HT1080 (cell line): Measurements from ENCODE around the gene ELMO2. TPM values are rescaled to one million over a fixed set of nuclear protein-coding genes. Genes with fewer than 3 reads are reported as not detected.

Experiments used
- DNase-seq: peaks from one replicate; pipeline ENCODE4 v3.0.0-alpha.2; 2015; ENCODE audit warnings: low read depth
- total RNA-seq: library from RNA; depleted of rRNA; stranded (reverse); fragments of >200 nt; shearing (Covaris generic); gene quantifications from 2 replicates; pipeline ENCODE4 v1.2.3, GENCODE V29; 2014

ELMO2 gene
- total RNA-seq, 1 experiment from 2014 or later, result 24.3 TPM

DNA sequence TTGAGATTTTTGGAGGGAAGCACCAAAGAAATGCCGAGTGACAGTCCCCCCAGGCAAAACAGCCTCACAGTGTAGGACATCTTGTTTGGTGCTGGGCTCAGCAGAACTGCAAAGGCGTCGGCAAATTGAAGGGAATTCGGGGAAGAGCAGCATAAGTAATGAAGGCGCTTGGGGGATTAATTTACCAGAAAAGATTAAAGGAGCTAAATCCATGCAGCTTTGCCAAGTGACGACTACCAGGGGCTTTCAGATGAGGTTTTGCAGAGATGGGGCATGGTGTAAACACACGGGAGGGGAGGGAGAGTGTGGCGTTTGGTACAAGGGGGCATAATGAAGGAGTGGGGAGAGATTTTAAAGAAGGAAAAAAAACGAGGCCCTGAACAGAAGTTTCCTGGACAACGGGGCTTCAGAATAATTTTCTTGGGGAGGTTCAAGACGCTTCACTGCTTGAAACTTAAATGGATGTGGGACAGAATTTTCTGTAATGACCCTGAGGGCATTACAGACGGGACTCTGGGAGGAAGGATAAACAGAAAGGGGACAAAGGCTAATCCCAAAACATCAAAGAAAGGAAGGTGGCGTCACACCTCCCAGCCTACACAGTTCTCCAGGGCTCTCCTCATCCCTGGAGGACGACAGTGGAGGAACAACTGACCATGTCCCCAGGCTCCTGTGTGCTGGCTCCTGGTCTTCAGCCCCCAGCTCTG, 52.8 kb downstream of the ELMO2 start:
- no peak for DNase-seq

- DNase-seq, result no peak
Measured at GRCh38 chr20:46352370-46352938, 54.0 kb downstream of the ELMO2 start.

DNA sequence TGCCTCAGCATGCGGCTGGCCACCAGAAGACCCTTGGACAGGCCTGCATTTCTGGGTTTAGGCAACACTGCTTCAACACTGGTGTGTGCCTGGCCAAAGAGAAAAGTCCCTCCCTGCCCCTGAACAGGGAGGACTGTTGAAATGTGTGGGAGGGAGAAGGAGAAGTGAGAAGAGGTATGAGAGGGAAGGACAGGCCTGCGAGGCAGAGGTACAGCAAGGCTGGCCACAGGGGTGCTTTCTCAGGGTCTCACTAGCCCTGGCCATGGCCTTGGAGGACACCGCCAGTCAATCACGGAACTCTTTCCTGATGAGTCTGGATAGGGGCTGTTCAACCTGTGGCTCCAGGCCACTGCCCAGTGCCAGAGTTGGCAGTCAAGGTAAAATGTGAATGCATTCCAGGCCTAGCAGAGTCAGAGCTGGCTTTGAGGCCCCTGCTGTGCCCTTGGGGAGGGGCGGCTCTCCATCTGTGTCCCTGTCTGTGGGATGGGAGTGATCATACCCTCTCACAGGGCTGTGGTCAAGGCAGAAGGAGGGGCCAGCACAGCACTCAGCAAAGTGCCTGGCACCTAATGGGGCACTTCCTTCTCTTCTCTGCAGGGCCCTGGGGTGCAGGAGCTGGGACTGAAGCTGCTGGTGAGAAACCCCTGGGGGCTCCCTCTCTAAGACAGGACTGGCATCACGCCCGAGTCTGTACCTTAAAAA, 54.9 kb downstream of the ELMO2 start:
- DNase-seq, result no peak

DNA sequence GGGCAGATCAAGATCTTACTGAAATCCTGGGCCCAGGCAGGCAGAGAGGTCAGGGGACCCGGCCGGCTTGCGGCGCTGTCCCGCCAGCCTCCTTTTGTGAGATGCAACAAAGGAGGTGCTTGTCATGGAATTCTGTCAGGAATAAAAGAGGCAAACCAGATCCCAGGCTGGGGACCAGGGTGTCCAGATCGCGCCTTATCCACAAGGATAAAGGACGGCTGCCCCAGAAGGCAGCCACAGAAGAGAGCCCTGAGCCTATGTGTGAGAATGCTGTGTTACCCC, 55.5 kb downstream of the ELMO2 start:
- no peak for DNase-seq

GRCh38 chr20:46350201-46350985, 56.0 kb downstream of the ELMO2 start:
- DNase-seq, result peak; percentile 81

- no peak for DNase-seq
Measured at GRCh38 chr20:46349742-46350056, 56.7 kb downstream of the ELMO2 start.

DNA sequence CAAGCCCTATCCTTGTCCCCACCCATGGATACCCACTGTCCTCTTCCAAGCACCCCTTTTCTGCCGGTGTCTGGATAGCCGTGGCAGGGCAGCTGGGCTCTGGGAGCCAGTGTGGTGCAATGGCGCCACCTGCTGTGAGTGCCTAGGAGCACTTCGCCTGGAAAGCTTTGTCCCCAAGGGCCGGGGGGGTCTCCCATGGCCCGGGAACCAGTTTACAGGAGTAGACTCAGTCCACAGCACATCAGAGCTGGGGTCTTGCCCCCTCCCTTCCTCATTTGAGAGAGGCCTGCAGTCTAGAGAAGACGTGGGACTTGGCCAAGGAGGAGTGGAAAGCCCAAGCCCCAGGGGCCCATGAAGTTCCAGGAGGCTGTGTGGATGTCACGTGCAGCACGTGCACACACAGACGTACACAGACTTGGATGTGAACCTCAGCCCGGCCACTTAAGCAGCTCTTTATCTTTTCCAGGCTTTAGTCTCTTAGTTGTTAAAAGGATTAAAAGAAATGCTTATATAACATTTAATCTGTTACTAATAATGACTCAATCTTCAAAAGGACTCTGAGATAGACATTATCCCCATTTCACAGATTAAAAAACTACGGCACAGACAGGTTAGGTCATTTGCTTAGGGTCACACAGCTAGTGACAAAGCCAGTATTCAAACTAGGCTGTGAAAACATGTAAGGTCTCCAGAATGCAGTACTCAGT, 57.2 kb downstream of the ELMO2 start:
- no peak for DNase-seq

GRCh38 chr20:46347841-46348803, 58.3 kb downstream of the ELMO2 start:
- no peak for DNase-seq

- no peak for DNase-seq
Measured at GRCh38 chr20:46346770-46347169, 59.6 kb downstream of the ELMO2 start.

- no peak for DNase-seq
Measured at GRCh38 chr20:46344488-46345162, 61.8 kb downstream of the ELMO2 start.

DNA sequence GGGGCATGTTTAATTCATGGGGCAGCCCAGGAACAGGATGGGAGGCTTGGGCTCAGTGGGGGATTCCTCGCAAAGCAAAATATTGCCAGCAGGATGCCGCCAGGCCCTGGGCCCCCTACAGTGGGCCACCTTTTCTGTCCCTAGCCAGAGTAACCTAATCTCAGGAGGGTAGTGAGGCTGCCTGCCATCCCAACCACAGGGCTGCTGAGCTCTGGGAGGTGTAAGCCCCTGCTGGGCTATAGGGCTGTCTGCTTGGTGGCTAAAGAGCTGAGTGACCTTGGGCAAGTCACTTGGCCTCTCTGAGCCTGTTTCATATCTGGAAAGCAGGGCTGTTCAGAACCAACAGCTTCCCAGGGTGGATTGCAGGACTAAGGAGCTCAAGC, 62.4 kb downstream of the ELMO2 start:
- DNase-seq, result no peak

- no peak for DNase-seq
Measured at GRCh38 chr20:46343348-46343974, 63.0 kb downstream of the ELMO2 start.

GRCh38 chr20:46342451-46343347, 63.7 kb downstream of the ELMO2 start:
- no peak for DNase-seq

DNA sequence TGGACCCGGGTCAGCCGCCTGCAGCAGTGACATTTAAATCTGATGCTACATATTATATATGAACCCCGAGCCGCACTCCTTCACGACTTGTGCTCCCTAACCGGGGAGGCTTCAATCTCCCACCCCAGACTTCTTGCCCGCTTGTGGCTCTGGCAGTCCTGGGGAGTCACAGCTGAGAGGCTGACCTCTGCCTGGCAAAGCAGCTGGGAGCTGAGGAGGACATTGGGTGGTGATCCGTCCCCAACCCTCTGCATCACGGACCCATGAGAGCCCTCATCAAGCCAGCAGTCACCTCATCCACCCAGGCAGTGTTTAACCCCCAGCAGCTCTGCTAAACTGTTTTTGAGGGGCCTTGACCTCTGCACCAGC, 64.4 kb downstream of the ELMO2 start:
- no peak for DNase-seq

DNA sequence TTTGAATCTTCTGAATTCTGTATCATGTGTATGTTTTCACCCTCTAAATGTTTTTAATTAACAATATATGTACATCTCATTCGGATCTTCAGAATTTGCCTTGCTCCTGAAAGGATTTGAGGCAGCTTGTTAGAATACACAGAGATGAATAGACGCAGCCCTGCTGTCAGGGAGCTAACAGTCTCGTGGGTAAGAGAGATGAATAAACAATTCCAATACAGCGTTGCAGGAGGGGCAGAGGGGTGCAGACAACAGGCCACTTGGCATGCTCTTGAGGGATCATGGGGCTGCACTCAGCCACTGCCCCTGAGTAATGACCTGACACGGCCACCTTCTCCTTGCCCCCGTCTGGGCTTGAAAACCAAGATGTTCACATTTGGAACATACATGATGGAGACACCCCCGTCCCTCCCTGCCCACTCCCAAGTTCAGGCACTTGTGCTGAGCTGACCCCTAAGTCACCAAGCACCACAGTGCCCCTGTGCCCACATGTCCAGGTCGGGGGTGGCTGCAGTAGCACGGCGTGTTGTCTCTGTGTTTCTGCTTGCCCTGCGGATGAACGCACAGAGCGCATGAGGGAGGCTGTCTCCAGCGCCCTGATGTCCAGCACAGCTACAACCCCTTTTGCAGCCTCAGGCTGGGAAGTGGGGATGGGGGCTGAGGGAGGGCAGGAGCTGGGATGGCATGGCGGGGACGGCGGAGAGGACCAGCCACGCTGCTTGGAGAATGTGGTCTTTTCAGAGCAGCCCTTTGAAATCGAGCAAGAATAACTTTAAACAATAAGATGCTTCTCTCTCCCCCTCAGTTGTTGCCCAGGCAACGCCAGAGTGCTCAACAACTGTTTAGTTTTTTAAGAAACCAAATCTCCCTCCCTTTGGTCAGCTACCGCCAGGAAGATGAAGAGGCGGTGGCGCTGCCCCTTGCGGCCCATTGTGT, 65.1 kb downstream of the ELMO2 start:
- DNase-seq, result no peak

DNA sequence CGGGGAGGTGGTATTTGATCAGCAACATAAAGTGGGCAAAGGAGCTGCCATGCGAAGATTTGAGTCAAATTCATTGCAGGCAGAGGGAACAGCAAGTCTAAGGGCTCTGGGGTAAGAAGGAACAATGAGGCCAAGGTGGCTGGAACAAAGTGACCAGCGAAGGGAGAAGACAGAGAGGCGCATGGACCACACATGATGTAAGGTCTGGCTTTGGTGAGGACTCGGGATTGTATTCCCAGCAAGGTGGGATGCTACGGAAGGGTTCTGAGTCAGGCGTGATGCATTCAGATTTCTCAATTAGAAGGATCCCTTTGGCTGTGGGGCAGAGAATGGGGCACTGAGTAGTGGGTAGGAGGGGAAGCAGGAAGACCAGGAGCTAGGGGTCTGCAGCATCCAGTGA, 67.4 kb downstream of the ELMO2 start:
- DNase-seq, result no peak

DNA sequence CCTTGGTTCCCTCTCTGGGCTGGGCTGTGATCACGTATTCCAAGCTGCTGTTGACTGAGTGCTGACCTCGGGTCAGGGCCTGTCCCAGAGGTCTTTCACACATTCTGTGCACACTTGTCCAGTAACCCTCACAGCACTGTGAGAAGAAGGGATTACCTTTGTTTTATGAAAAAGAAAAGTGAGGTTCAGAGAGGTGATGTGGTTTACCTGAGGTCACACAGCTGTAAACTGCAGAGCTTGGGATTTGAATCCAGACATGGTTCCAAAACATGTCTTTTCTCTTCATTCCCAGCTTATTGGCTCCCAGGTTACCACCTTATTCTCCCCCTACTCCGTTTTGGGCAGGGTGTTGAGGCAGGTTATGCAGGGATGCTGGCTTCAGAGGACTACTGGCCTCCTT, 69.7 kb downstream of the ELMO2 start:
- no peak for DNase-seq
